Measurements from ENCODE around the gene FIGLA. TPM values are rescaled to one million over a fixed set of nuclear protein-coding genes. Genes with fewer than 3 reads are reported as not detected.

FIGLA gene
- total RNA-seq, 1 experiment from 2014 or later, result not detected

GRCh38 chr2:70785137-70785911 lies 5.1 kb downstream of the FIGLA start:
- RAD21 ChIA-PET (ENCODE audit: low non-redundant PET in 1 of 2, low total read pairs in 2 of 2, uncharacterized antibody in 2 of 2, unreplicated experiment in 2 of 2), result no interaction called here
- POLR2A ChIA-PET, result no interaction called here
- no TSS peak for BruUV-seq (replicated peaks)

More at GRCh38 chr2:70785137-70785911, 5.1 kb downstream of the FIGLA start:
- H3K27ac ChIP-seq (ENCODE audit: low read depth, low read length), result no peak overlapping the region
- H2AFZ ChIP-seq (ENCODE audit: low read depth, low read length, poor library complexity, severe bottlenecking), result peak overlapping the region; percentile 70
- intact Hi-C loops (cut with micrococcal nuclease), result loop anchor here (1.0 to 10.0 kb wide), 3 partner anchors 101 to 481 kb away; no protein-coding TSS in a partner anchor
- H3K27me3 ChIP-seq (ENCODE audit: insufficient read depth, low read length), result no peaks in the 10 kb centered on the region
- H3K4me1 ChIP-seq (ENCODE audit: control insufficient read depth in 1 of 2, insufficient read depth in 2 of 2, low read length in 2 of 2), result peaks cover 0 to 10% of the 10 kb centered on the region in 2 experiments; a peak in 2 of 4 replicates
- no peaks in the 10 kb centered on the region for H4K20me1 ChIP-seq (ENCODE audit: insufficient read depth)
- H3K9me2 ChIP-seq (ENCODE audit: insufficient read depth), result no peaks in the 10 kb centered on the region
- peak overlapping the region; percentile 19; the same call in 1 of the 2 replicates for H3K4me2 ChIP-seq (ENCODE audit: low read length)
- H3K4me3 ChIP-seq (replicated peaks in 1 of 2; ENCODE audit: low read depth in 1 of 2, low read length in 2 of 2), result no peak overlapping the region
- no peaks in the 10 kb centered on the region for H3K9me3 ChIP-seq (ENCODE audit: control insufficient read depth in 1 of 2, insufficient read depth in 1 of 2, low read depth in 1 of 2, low read length in 2 of 2)
- CTCF ChIA-PET, result interaction anchor here (0.6 to 1.6 kb wide), 8 partner anchors 10 to 481 kb away, joined by 3 to 11 read pairs (median 4); no protein-coding TSS in a partner anchor
- ATAC-seq, result peak; percentile 82
- TF ChIP-seq ZFX (IDR thresholded peaks at IDR 0.05) (no peak), MAX (IDR thresholded peaks at IDR 0.05) (0 out of 2 replicates have a peak, but pooled peaks have one; percentile 15), CBX3 (IDR thresholded peaks at IDR 0.05; ENCODE audit: low read depth) (0 out of 2 replicates have a peak, but pooled peaks have one; percentile 49), CTCF (IDR thresholded peaks at IDR 0.05 in 2 of 3, conservative IDR thresholded peaks at IDR 0.05 in 1 of 3; ENCODE audit: borderline replicate concordance in 1 of 3, insufficient read depth in 1 of 3, low read depth in 2 of 3, low read length in 2 of 3) (peak; percentile 76 to 85 (median 81)), SP1 (IDR thresholded peaks at IDR 0.05; ENCODE audit: low read depth) (no peak), RAD21 (IDR thresholded peaks at IDR 0.05; ENCODE audit: low read depth) (peak; percentile 85), EZH2 (IDR thresholded peaks at IDR 0.05) (no peak), POLR2AphosphoS5 (IDR thresholded peaks at IDR 0.05; ENCODE audit: low read depth, low read length) (no peak)
- DNase-seq (ENCODE audit: low read depth, low spot score), result peak; percentile 41
- H3K9ac ChIP-seq (ENCODE audit: low read length), result no peak overlapping the region
- H3K36me3 ChIP-seq (ENCODE audit: control insufficient read depth in 1 of 2, insufficient read depth in 2 of 2, low read length in 2 of 2), result no peaks in the 10 kb centered on the region
- no peaks in the 10 kb centered on the region for H3K79me2 ChIP-seq (ENCODE audit: insufficient read depth, low read length)
